Kidney (tissue), 14 donors: Measurements from ENCODE around the gene TMEM258. TPM values are rescaled to one million over a fixed set of nuclear protein-coding genes. Genes with fewer than 3 reads are reported as not detected.

Source experiments
- DNase-seq, 5 donors: peaks; one replicate each; pipeline ENCODE4 v3.0.0-alpha.2; 2013 to 2020
- FAIRE-seq: peaks from 2 replicates; lab custom pipeline; 2012; peaks lifted over from hg19 to GRCh38; lab: Jason Lieb, UNC
- H3K27ac ChIP-seq, 2 donors: one replicate each; pipeline ENCODE4 v1.7.0; 2013; ENCODE audit warnings: low read depth in 2 of 2, low read length in 2 of 2, inconsistent platforms in 1 of 2
- H3K27me3 ChIP-seq: one replicate; pipeline ENCODE4 v1.7.1; 2013; ENCODE audit warnings: low read length, inconsistent platforms; ENCODE audit not compliant: control insufficient read depth, insufficient read depth
- H3K36me3 ChIP-seq, 3 donors: one replicate each; pipeline versions ENCODE4 v1.7.0 to v1.7.1; 2013; ENCODE audit warnings: low read length in 3 of 3, control low read depth in 1 of 3, inconsistent platforms in 1 of 3; ENCODE audit not compliant: insufficient read depth in 3 of 3, control insufficient read depth in 2 of 3
- H3K4me1 ChIP-seq, 3 donors: one replicate each; pipeline versions ENCODE4 v1.7.0 to v1.7.1; 2013; ENCODE audit warnings: low read length in 3 of 3, inconsistent platforms in 1 of 3, low read depth in 1 of 3; ENCODE audit not compliant: control insufficient read depth in 2 of 3, insufficient read depth in 2 of 3
- H3K4me3 ChIP-seq, 3 donors: one replicate each; pipeline versions ENCODE4 v1.7.0 to v1.8.1; 2013; ENCODE audit warnings: low read length in 3 of 3, control low read depth in 1 of 3, inconsistent platforms in 1 of 3
- H3K9ac ChIP-seq, 3 donors: one replicate each; pipeline versions ENCODE4 v1.7.0 to v1.7.1; 2013; ENCODE audit warnings: low read length in 3 of 3, control low read depth in 1 of 3, inconsistent platforms in 1 of 3
- H3K9me3 ChIP-seq, 3 donors: one replicate each; pipeline versions ENCODE4 v1.7.0 to v1.7.1; 2013; ENCODE audit warnings: low read length in 3 of 3, control low read depth in 1 of 3, inconsistent platforms in 1 of 3; ENCODE audit not compliant: control insufficient read depth in 2 of 3, insufficient read depth in 1 of 3
- CTCF ChIP-seq: IDR thresholded peaks from 3 replicates; pipeline ENCODE4 v1.5.1; 2012; ENCODE audit warnings: mild to moderate bottlenecking, moderate library complexity, borderline replicate concordance; ENCODE audit not compliant: insufficient read depth; ENCODE audit errors: extremely low read depth
- intact Hi-C: fragments of 100-400 bp; cut with DNase I; formaldehyde crosslinking; loops from one replicate; pipeline ENCODE4 v1.11.1; 2022
- polyA plus RNA-seq: library from polyadenylated mRNA; stranded (reverse); fragments of 350-450 nt; fragmentation: Illumina TruSeq; extraction: RNeasy Lipid Tissue Mini Kit (QIAGEN cat#74804); gene quantifications from one replicate; pipeline ENCODE4 v1.2.3, GENCODE V29; 2014; ENCODE audit warnings: low read depth, low replicate concordance; ENCODE audit not compliant: insufficient read depth
- total RNA-seq: library from RNA; stranded (reverse); fragmentation: NEBNext Ultra II Directional; extraction: Animal tissue kit (Norgen Biotek cat#: 25700); gene quantifications from one replicate; pipeline ENCODE4 v1.2.1, GENCODE V29; 2021
- donor health status: control.
- donor health status: control.
- donor health status: control.
- donor health status: control.
- donor health status: control.
- donor health status: DM: yes; HTN: yes; CAD: no.
- donor health status: Normal renal cell carcinoma (clear cell type).

Gene TMEM258
- total and polyA plus RNA-seq, 2 donors from 2014 or later = 92.1 to 228 TPM

- no peak overlapping the region for H3K27ac ChIP-seq
- no peak overlapping the region for H3K9ac ChIP-seq
- no peak overlapping the region for H3K4me3 ChIP-seq
- peaks cover 0 to 5% (median 1%) of the 10 kb centered on the region in 3 donors for H3K36me3 ChIP-seq
- no peak for TF ChIP-seq CTCF
- intact Hi-C loops = no loop called here
- no peak for DNase-seq
- H3K4me1 ChIP-seq = no peaks in the 10 kb centered on the region
- H3K27me3 ChIP-seq = no peaks in the 10 kb centered on the region
- H3K9me3 ChIP-seq = no peaks in the 10 kb centered on the region
- no peak for FAIRE-seq
Observed at GRCh38 chr11:61806785-61807184, 14.4 kb upstream of the TMEM258 start.

- no peak for TF ChIP-seq CTCF
- H3K9me3 ChIP-seq = no peaks in the 10 kb centered on the region
Observed at GRCh38 chr11:61805146-61805545, 12.7 kb upstream of the TMEM258 start.

GRCh38 chr11:61803889-61804647 lies 11.7 kb upstream of the TMEM258 start:
- no peak overlapping the region for H3K9ac ChIP-seq
- intact Hi-C loops = no loop called here
- no peaks in the 10 kb centered on the region for H3K9me3 ChIP-seq
- H3K4me3 ChIP-seq = no peak overlapping the region
- H3K4me1 ChIP-seq = no peaks in the 10 kb centered on the region
- no peaks in the 10 kb centered on the region for H3K27me3 ChIP-seq
- DNase-seq (no peak), FAIRE-seq (no peak)
- no peak for TF ChIP-seq CTCF
- H3K36me3 ChIP-seq = peaks cover 0 to 5% (median 0%) of the 10 kb centered on the region in 3 donors
- no peak overlapping the region for H3K27ac ChIP-seq

More at GRCh38 chr11:61805146-61805545, 12.7 kb upstream of the TMEM258 start:
- FAIRE-seq (no peak), DNase-seq (no peak)
- Histone ChIP-seq H3K4me1 (no peaks in the 10 kb centered on the region), H3K4me3 (no peak overlapping the region), H3K27ac (no peak overlapping the region), H3K36me3 (peaks cover 0 to 5% (median 0%) of the 10 kb centered on the region in 3 donors), H3K9ac (no peak overlapping the region), H3K27me3 (no peaks in the 10 kb centered on the region)
- intact Hi-C loops = no loop called here
